Activated CD4-positive, CD25-positive, alpha-beta regulatory T cell treated with anti-CD3 and anti-CD28 coated beads, Interleukin-2, amount 50 U/mL, for 72 hours (primary cell): ENCODE measurements around the gene IQCF6.
"Not testable (repeated sequence)": the region's sequence is repeated elsewhere in the genome, so short reads cannot be mapped to it uniquely, and the experiment has no call there.

ENCODE experiments used
- DNase-seq: peaks from one replicate; pipeline ENCODE4 v3.0.0; 2021

The IQCF6 gene

DNA sequence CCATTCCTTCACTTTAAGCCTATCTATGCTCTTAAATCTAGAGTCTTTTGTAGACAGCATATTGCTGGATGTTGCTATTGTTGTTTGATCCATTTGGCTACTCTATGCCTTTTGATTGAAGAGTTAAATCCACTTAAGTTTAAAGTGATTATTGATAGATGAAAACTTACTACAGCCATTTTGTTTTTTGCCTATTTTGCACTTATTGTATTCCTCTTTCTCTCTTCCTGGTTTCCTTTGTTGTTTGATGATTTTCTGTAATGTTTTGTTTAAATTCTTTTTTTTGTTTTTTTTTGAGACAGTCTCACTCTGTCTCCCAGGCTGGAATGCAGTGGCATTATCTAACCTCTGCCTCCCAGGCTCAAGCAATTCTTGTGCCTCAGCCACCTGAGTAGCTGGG is 19.8 kb downstream of the IQCF6 start:
- DNase-seq, result no peak

DNA sequence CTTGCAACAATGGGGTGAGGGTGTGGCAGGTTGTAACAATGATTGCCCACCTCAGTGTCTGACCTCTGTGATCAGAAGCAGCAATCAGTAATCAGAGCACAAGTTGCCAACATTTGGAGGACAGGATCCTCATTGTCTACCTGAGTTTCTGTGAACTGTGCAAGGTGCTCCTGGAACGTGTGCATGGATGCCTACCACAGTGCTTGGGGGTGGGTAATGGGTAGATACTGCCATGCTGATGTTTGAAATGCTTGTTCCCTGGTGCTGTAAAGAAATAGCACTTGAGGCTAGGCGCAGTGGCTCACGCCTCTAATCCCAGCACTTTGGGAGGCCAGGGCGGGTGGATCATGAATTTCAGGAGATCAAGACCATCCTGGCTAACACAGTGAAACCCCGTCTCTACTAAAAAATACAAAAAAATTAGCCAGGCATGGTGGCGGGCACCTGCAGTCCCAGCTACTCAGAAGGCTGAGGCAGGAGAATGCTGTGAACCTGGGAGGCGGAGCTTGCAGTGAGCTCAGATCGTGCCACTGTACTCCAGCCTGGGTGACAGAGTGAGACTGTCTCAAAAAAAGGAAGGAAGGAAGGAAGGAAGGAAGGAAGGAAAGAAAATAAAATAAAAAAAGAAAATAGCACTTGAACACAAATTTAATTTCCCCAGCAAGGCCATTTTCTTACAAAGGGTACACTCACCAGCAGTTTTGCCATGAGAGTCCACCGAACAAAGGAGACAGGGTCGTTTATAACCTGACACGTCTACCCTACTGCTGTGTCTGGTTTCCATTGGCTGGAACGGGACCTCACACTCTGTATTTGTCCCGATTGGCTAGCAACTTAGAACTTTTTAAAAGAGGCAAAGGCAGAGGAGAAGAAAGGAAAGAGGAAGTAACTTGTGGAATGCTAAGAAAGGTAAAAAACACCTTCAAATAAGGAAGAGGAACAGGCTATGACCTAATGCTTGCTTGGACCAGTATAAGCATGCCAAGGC is 25.0 kb downstream of the IQCF6 start:
- DNase-seq, result not testable (repeated sequence)

DNA sequence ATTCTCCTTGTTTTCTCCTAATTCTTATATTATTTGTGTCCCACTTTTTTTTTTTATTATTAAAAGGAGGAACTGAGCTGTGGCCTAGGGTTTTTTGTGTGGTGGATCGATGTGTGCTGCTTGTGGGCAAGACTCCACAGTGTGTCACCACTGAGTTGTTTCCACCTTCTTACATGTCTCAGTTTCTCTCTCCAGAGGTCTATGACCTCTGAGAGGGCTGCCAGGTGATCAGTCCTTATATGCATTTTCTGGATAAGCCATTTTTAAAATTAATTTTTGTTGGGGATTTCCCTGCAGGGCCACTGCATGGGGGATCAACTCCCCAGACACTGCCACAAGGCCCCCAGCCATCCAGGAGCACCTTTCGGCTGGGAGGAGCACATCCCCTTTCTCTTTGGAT is 27.8 kb downstream of the IQCF6 start:
- no peak for DNase-seq

DNA sequence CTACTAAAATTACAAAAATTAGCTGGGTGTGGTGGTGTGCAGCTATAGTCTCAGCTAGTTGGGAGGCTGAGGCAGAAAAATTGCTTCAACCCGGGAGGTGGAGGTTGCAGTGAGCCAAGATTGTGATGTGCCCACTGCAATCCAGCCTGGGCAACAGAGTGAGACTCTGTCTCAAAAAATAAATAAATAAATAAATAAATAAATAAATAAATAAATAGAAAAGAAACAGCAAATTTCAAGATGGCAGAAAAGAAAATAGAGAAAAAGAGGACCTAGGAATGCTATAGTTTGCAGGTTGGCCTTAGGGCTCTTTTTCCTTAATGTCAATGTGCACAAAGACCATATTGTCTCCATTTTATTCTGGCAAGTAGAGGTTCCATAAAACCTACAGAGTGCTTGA is 28.2 kb downstream of the IQCF6 start:
- DNase-seq, result no peak

DNA sequence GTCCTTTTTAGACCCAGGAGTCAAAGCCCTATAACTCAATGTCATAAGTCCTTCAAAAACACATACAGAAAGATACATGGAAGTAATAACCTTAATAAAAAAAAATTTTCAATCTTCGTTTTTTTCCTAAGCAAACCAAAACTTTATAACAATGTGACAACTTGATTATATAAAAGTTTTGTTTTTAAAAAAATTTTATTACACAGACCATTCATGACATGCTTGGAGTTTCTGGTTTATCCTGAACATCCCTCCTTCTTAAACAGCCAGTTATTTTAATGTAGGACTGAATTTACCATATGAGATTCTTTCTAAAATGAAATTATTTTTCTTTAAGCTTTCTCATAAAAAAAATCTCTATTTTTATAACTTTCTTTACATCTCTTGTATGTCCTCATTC is 30.7 kb downstream of the IQCF6 start:
- no peak for DNase-seq

DNA sequence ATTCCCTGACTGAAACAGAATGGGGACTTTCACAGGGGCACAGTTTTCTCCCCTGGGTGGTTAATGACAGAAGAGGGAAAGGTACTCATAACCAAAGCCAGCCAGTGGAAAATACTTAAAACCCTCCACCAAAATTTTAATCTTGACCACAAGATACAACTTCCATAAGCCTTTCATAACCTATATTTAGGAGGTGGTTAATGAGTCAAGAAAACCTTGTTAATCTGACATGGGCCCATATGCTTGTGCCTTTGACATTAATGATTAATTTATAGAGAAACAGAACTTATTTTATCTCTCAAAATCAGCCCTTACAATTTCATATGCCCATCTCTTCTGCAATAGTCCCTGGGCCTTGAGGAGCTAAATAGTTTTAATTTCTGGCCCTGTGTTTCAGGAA is 31.2 kb downstream of the IQCF6 start:
- DNase-seq, result no peak

DNA sequence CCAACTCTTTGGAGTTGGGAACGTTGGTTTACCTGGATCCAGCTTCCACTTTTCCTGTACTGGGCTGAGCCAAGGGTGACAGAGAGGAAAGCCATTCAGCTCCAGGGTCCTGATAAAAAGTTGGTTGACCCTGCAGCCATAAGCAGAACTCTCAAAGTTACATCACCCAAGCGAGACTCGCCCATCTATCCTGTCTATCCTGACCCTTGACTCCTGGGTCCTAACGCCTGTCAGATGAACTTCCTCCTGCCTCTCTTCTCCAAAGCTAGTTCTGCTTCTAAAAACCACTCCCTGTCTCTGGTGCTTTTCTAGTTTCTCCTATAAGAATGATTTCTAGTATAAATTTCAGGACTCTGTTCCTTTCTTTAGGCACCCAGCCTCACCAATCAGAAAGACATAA is 36.1 kb downstream of the IQCF6 start:
- DNase-seq, result not testable (repeated sequence)

DNA sequence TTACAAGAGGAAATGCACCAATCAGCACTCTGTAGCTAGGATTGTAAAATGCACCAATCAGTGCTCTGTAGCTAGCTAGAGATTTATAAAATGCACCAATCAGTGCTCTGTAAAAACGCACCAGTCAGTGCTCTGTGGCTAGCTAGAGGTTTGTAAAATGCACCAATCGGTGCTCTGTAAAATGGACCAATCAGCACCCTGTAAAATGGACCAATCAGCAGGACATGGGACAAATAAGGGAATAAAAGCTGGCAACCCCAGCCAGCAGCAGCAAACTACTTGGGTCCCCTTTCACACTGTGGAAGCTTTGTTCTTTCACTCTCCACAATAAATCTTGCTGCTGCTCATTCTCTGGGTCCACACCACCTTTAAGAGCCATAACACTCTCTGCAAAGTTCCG is 36.7 kb downstream of the IQCF6 start:
- DNase-seq, result not testable (repeated sequence)

- no peak for DNase-seq
Observed at GRCh38 chr3:51739110-51739509, 39.9 kb downstream of the IQCF6 start.

DNA sequence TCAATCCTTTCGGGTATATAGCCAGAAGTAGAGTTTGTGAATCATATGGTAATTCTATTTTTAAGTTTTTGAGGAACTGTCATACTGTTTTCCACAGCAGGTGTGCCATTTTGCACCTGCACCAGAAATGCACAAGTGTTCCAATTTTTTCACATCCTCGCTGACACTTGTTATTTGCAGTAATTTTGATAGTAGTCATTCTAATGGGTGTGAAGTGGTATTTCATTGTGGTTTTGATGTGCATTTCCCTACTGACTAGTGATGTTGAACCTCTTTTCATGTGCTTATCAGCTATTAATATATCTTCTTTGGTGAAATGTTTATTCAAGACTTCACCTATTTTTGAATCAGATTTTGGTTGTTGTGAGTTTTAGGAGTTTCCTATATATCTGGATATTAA is 43.1 kb downstream of the IQCF6 start:
- no peak for DNase-seq

DNA sequence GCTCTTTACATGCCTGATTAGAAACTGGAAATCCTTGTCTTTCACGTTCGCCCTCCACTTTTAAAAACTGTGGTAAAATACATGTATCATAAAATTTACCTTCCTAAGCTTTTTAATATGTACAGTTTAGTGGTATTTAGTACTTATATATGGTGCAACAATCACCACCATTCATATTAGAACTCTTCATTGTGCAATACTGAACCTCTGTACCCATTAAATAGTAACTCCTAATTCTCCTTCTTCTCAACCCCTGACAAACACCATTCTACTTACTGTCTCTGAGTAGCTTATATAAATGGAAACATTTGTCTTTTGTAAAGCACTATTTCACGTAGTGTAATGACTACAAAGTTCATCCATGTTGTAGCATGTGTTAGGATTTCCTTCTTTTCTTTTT is 44.0 kb downstream of the IQCF6 start:
- DNase-seq, result no peak

GRCh38 chr3:51734572-51734907 is 44.5 kb downstream of the IQCF6 start:
- DNase-seq, result no peak

GRCh38 chr3:51733859-51734571 is 45.0 kb downstream of the IQCF6 start:
- DNase-seq, result no peak

- no peak for DNase-seq
Observed at GRCh38 chr3:51729042-51729633, 49.9 kb downstream of the IQCF6 start.
